NB4 (cell line): ENCODE measurements around the gene ZC3H14.

Experiments used
- DNase-seq: peaks from one replicate; pipeline ENCODE4 v3.0.0; 2010; ENCODE audit warnings: low read depth
- H3K4me3 ChIP-seq: one replicate; pipeline ENCODE4 v1.5.1; 2011; ENCODE audit warnings: mild to moderate bottlenecking, low read depth, low read length, moderate library complexity
- CTCF ChIP-seq: IDR thresholded peaks from one replicate; pipeline ENCODE4 v1.5.1; 2012; ENCODE audit warnings: low read depth, low read length
- MAX ChIP-seq: IDR thresholded peaks from 2 replicates; pipeline ENCODE4 v1.6.1; 2011; ENCODE audit warnings: low read depth, low read length
- MYC ChIP-seq: IDR thresholded peaks from 2 replicates; pipeline ENCODE4 v1.6.1; 2011; ENCODE audit warnings: low read depth, low read length
- POLR2A ChIP-seq: IDR thresholded peaks from 2 replicates; pipeline ENCODE4 v1.6.1; 2011; ENCODE audit warnings: mild to moderate bottlenecking; ENCODE audit not compliant: insufficient read length; ENCODE audit errors: extremely low read depth

The ZC3H14 gene

GRCh38 chr14:88628462-88628861 is 65.6 kb downstream of the ZC3H14 start:
- no peak overlapping the region for H3K4me3 ChIP-seq
- DNase-seq: no peak
- TF ChIP-seq POLR2A (no peak), CTCF (no peak), MAX (no peak), MYC (no peak)

- DNase-seq: no peak
- no peak for TF ChIP-seq MYC
- no peak for TF ChIP-seq CTCF
- no peak for TF ChIP-seq POLR2A
- no peak for TF ChIP-seq MAX
- H3K4me3 ChIP-seq: no peak overlapping the region
These were observed 67.7 kb downstream of the ZC3H14 start for GRCh38 chr14:88630565-88630964.

GRCh38 chr14:88631091-88631490 is 68.3 kb downstream of the ZC3H14 start:
- TF ChIP-seq MAX (no peak), CTCF (no peak), MYC (no peak), POLR2A (no peak)
- no peak for DNase-seq
- H3K4me3 ChIP-seq: no peak overlapping the region

- DNase-seq: no peak
- TF ChIP-seq POLR2A: no peak
- TF ChIP-seq MYC: no peak
- no peak for TF ChIP-seq CTCF
- no peak for TF ChIP-seq MAX
- no peak overlapping the region for H3K4me3 ChIP-seq
These were observed 69.7 kb downstream of the ZC3H14 start for GRCh38 chr14:88632512-88632911.

GRCh38 chr14:88639221-88639620 is 76.4 kb downstream of the ZC3H14 start:
- TF ChIP-seq POLR2A: no peak
- H3K4me3 ChIP-seq: no peak overlapping the region
- no peak for DNase-seq

- TF ChIP-seq CTCF: no peak
- peak; percentile 5 for DNase-seq
- H3K4me3 ChIP-seq: no peak overlapping the region
These were observed 97.2 kb downstream of the ZC3H14 start for GRCh38 chr14:88660056-88660455.
